ENCODE data around the gene DHRSX. TPM values are rescaled to one million over a fixed set of nuclear protein-coding genes. Genes with fewer than 3 reads are reported as not detected.
"Not testable (repeated sequence)": the region's sequence is repeated elsewhere in the genome, so short reads cannot be mapped to it uniquely, and the experiment has no call there.

Gene DHRSX
- total RNA-seq, 1 donor from 2014 or later: 9.9 TPM

DNA sequence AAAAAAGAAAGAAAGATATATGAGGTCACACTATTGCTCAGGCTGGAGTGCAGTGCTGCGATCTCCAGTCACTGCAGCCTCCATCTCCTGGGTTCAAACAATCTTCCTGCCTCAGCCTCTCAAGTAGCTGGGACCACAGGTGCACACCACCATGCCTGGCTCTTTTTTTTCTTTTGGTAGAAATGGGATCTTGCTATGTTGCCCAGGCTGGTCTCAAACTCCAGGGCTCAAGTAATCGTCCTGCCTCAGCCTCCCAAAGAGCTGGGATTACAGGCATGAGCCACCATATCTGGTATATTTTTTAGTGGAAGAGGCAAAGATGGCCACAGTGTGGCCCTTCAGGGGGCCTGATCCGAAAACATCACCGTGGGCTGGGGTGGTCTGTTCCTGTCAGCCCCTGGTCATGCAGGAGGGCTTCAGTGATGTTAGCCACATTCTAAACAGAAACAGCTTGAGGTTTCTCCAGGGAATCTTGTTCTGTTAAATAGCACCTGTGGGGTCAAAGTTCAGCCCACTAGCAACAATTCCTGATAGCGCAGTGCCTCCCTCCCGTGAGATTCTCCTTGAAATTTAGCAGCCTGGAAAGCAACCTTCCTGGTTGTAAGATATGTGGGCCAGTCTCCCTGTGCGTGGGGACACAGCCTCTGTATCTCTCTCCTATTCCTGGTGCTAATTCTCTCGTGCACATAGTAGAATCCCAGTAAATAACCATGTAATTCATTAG, 7.3 kb upstream of the DHRSX start:
- Histone ChIP-seq H3K9ac (ENCODE audit: low read depth in 1 of 3, low read length in 3 of 3) (no peak overlapping the region), H3K9me3 (ENCODE audit: control insufficient read depth in 3 of 3, low read length in 3 of 3) (no peaks in the 10 kb centered on the region), H3K4me1 (ENCODE audit: control insufficient read depth in 3 of 3, insufficient read depth in 3 of 3, low read length in 3 of 3) (no peaks in the 10 kb centered on the region), H3K27ac (ENCODE audit: low read depth, low read length) (no peak overlapping the region), H3K4me3 (ENCODE audit: low read length in 3 of 3) (no peak overlapping the region), H3K27me3 (ENCODE audit: control insufficient read depth in 3 of 3, insufficient read depth in 3 of 3, low read length in 3 of 3) (no peaks in the 10 kb centered on the region), H3K36me3 (ENCODE audit: control insufficient read depth in 3 of 3, insufficient read depth in 3 of 3, low read length in 3 of 3) (no peaks in the 10 kb centered on the region)

DNA sequence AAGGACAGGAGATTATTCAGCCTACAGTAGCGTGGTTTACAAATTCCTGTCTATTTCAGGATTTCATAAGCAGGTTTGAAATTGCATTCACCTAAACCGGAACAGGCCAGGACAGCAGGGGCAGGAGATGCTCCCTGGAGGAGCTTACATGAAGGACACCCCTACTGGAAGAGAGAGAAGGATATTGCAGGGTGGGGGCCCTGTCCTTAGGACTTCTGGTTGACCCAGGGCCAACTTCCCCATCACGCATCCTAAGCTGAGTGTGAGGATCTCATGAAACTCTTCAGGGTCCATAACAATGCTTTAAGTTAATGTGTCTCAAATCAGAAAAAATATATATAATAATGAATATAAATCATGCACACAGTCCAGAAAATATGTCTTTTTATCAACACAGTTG, 6.4 kb upstream of the DHRSX start:
- Histone ChIP-seq H3K27ac (ENCODE audit: low read depth, low read length) (no peak overlapping the region), H3K4me3 (ENCODE audit: low read length in 3 of 3) (no peak overlapping the region), H3K4me1 (ENCODE audit: control insufficient read depth in 3 of 3, insufficient read depth in 3 of 3, low read length in 3 of 3) (no peaks in the 10 kb centered on the region), H3K36me3 (ENCODE audit: control insufficient read depth in 3 of 3, insufficient read depth in 3 of 3, low read length in 3 of 3) (no peaks in the 10 kb centered on the region), H3K27me3 (ENCODE audit: control insufficient read depth in 3 of 3, insufficient read depth in 3 of 3, low read length in 3 of 3) (no peaks in the 10 kb centered on the region), H3K9me3 (ENCODE audit: control insufficient read depth in 3 of 3, low read length in 3 of 3) (no peaks in the 10 kb centered on the region), H3K9ac (ENCODE audit: low read depth in 1 of 3, low read length in 3 of 3) (no peak overlapping the region)

DNA sequence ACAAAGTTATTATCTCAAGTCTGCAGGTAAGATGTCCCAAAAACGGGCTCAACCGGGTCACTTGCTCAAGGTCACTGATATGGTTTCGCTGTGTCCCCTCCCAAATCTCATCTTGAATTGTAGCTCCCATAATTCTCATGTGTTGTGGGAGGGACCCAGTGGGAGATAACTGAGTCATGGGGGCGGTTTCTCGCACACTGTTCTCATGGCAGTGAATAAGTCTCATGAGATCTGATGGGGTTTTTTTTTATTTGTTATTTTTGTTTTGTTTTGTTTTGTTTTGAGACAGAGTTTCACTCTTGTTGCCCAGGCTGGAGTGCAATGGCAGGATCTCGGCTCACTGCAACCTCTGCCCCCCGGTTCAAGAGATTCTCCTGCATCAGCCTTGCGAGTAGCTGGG, 4.6 kb upstream of the DHRSX start:
- H3K36me3 ChIP-seq (ENCODE audit: control insufficient read depth in 3 of 3, insufficient read depth in 3 of 3, low read length in 3 of 3); H3K4me3 ChIP-seq (ENCODE audit: low read length in 3 of 3); H3K27me3 ChIP-seq (ENCODE audit: control insufficient read depth in 3 of 3, insufficient read depth in 3 of 3, low read length in 3 of 3): not testable (repeated sequence)

DNA sequence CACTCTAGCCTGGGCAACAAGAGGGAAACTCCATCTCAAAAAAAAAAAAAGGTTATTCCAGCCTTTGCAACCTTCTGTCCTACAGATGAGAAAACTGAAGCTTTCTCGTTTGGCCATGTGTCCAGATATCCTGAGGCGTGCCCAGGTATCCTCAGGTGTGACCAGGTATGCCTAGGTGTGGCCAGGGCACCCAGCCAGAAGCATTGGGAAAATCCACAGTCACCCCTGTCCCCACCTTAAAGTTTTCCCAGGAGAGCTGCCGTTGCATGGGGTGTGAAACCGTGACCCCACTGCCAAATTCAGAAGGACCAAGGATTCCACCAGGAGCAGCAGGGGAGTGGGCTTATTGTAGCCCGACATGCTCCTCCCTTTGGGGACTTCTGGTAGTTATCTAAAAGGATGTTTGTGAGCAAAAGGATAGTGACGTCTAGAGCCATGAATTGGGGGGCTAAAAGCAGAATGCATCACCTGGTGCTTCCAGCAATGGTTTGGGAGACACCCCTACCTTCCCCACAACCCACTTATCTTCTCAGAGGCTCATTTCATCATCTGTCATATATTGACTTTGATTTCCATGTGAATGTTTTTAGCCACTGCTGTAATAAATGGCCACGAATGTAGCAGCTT, 4.0 kb upstream of the DHRSX start:
- Histone ChIP-seq H3K4me1 (ENCODE audit: control insufficient read depth in 3 of 3, insufficient read depth in 3 of 3, low read length in 3 of 3) (peaks cover 0 to under 1% (median 0%) of the 10 kb centered on the region in 3 donors), H3K27ac (ENCODE audit: low read depth, low read length) (no peak overlapping the region), H3K4me3 (ENCODE audit: low read length in 3 of 3) (no peak overlapping the region), H3K9me3 (ENCODE audit: control insufficient read depth in 3 of 3, low read length in 3 of 3) (no peaks in the 10 kb centered on the region), H3K36me3 (ENCODE audit: control insufficient read depth in 3 of 3, insufficient read depth in 3 of 3, low read length in 3 of 3) (no peaks in the 10 kb centered on the region), H3K9ac (ENCODE audit: low read depth in 1 of 3, low read length in 3 of 3) (no peak overlapping the region), H3K27me3 (ENCODE audit: control insufficient read depth in 3 of 3, insufficient read depth in 3 of 3, low read length in 3 of 3) (no peaks in the 10 kb centered on the region)

More for the DNA sequence above, 4.6 kb upstream of the DHRSX start:
- H3K4me1 ChIP-seq (ENCODE audit: control insufficient read depth in 3 of 3, insufficient read depth in 3 of 3, low read length in 3 of 3); H3K9me3 ChIP-seq (ENCODE audit: control insufficient read depth in 3 of 3, low read length in 3 of 3); H3K9ac ChIP-seq (ENCODE audit: low read depth in 1 of 3, low read length in 3 of 3); H3K27ac ChIP-seq (ENCODE audit: low read depth, low read length): not testable (repeated sequence)

DNA sequence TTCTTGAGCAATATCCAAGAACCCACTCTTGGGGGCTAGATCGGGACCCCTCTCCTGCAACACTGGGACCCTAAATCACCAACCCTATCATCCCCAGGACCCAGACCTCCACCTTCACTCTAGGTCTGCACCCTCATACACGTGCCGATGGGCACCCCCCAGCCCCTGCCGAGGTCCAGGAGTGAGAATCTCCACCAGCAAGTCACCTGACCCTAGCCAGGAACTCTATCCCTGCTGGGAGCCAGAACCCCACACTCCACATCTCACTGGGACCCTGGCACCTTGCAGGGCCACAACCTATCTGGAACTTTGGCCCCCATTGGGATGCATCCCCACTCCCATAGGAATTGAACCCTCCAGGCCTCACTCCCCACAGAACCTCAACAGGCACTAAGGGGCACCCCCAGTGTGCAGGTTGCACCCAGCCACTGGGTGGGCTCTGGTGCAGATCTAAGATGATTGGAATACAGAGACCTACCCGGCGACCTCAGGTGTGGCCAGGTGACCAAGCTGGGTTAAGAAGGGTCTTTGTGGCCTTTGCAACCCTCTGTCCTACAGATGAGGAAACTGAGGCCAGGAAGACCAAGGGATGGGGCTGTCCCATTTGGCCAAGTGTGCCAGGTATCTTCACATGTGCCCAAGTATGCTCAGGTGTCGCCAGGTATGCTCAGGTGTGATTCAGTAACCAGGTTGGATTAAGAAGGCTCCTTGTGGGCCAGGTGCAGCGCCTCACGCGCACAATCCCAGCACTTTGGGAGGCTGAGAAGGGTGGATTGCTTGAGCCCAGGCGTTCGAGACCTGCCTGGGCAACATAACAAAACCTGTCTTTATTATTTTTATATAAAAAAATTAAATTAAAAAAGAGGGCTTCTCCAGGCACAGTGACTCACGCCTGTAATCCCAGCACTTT, 3.1 kb upstream of the DHRSX start:
- H3K9me3 ChIP-seq (ENCODE audit: control insufficient read depth in 3 of 3, low read length in 3 of 3): no peaks in the 10 kb centered on the region
- H3K4me3 ChIP-seq (ENCODE audit: low read length in 3 of 3): no peak overlapping the region
- no peak overlapping the region for H3K27ac ChIP-seq (ENCODE audit: low read depth, low read length)
- no peaks in the 10 kb centered on the region for H3K36me3 ChIP-seq (ENCODE audit: control insufficient read depth in 3 of 3, insufficient read depth in 3 of 3, low read length in 3 of 3)
- no peaks in the 10 kb centered on the region for H3K27me3 ChIP-seq (ENCODE audit: control insufficient read depth in 3 of 3, insufficient read depth in 3 of 3, low read length in 3 of 3)
- H3K9ac ChIP-seq (ENCODE audit: low read depth in 1 of 3, low read length in 3 of 3): no peak overlapping the region
- peaks cover 5 to 10% (median 8%) of the 10 kb centered on the region in 3 donors for H3K4me1 ChIP-seq (ENCODE audit: control insufficient read depth in 3 of 3, insufficient read depth in 3 of 3, low read length in 3 of 3)

DNA sequence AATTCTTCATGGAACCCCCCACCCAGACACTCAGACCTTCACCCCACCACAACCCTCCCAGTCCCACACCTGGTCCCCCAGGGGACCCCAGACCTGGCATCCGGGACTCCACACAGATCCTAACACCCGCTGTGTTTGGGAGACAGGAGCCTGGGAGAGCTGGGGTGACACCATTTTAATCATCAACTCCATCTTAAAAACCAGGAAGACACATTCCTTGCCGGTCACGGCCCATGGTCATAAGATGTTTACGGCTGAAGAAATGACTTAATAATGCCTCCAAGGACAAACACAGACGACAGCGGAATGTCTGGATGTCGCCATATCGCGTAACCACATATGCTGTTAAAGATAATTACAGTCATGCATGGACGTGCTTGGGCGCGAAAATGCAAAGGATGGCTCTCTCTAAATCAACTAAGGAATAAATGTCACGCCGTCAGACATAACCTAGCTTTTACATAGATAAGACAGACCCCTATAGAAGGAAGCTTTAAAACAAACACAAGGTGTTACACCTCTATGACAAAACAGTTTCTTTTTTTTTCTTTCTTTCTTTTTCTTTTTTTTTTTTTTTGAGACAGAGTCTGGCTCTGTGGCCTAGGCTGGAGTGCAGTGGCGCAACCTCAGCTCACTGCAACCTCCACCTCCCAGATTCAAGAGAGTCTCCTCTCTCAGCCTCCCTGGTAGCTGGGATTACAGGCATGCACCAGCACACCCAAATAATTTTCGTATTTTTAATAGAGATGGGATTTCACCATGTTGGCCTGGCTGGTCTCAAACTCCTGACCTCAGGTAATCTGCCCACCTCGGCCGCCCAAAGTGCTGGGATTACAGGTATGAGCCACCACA, 2.1 kb upstream of the DHRSX start:
- H3K27ac ChIP-seq (ENCODE audit: low read depth, low read length): no peak overlapping the region
- no peak overlapping the region for H3K4me3 ChIP-seq (ENCODE audit: low read length in 3 of 3)
- no peaks in the 10 kb centered on the region for H3K27me3 ChIP-seq (ENCODE audit: control insufficient read depth in 3 of 3, insufficient read depth in 3 of 3, low read length in 3 of 3)
- no peaks in the 10 kb centered on the region for H3K36me3 ChIP-seq (ENCODE audit: control insufficient read depth in 3 of 3, insufficient read depth in 3 of 3, low read length in 3 of 3)
- H3K9ac ChIP-seq (ENCODE audit: low read depth in 1 of 3, low read length in 3 of 3): no peak overlapping the region
- H3K4me1 ChIP-seq (ENCODE audit: control insufficient read depth in 3 of 3, insufficient read depth in 3 of 3, low read length in 3 of 3): peaks cover 8 to 14% (median 12%) of the 10 kb centered on the region in 3 donors
- no peaks in the 10 kb centered on the region for H3K9me3 ChIP-seq (ENCODE audit: control insufficient read depth in 3 of 3, low read length in 3 of 3)

DNA sequence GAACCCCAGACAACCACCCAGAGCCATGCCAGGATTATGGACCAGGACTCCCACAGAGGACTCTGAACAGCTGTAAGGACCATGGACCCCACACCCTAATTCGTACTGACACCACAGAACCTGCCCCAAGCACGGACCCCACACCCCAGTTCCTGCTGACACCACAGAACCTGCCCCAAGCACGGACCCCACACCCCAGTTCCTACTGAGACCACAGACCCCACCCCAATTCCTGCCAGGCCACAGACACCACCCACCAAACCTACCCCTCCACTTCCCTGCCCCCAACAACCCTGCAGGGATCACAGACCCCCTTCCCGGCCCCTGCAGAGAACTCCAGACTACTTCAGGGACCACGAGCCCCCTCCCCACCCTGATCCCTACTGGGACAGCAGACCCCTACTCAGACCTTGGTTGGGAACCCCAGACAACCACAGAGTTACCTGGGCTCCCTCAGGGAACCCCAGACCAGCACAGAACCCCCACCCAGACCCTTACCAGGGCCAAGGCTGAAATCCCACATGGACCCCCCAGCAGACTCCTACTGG, 1.4 kb upstream of the DHRSX start:
- H3K9me3 ChIP-seq (ENCODE audit: control insufficient read depth in 3 of 3, low read length in 3 of 3): no peaks in the 10 kb centered on the region
- no peak overlapping the region for H3K4me3 ChIP-seq (ENCODE audit: low read length in 3 of 3)
- H3K36me3 ChIP-seq (ENCODE audit: control insufficient read depth in 3 of 3, insufficient read depth in 3 of 3, low read length in 3 of 3): no peaks in the 10 kb centered on the region
- H3K9ac ChIP-seq (ENCODE audit: low read depth in 1 of 3, low read length in 3 of 3): no peak overlapping the region
- no peaks in the 10 kb centered on the region for H3K27me3 ChIP-seq (ENCODE audit: control insufficient read depth in 3 of 3, insufficient read depth in 3 of 3, low read length in 3 of 3)
- H3K4me1 ChIP-seq (ENCODE audit: control insufficient read depth in 3 of 3, insufficient read depth in 3 of 3, low read length in 3 of 3): peaks cover 10 to 18% (median 14%) of the 10 kb centered on the region in 3 donors
- no peak overlapping the region for H3K27ac ChIP-seq (ENCODE audit: low read depth, low read length)

DNA sequence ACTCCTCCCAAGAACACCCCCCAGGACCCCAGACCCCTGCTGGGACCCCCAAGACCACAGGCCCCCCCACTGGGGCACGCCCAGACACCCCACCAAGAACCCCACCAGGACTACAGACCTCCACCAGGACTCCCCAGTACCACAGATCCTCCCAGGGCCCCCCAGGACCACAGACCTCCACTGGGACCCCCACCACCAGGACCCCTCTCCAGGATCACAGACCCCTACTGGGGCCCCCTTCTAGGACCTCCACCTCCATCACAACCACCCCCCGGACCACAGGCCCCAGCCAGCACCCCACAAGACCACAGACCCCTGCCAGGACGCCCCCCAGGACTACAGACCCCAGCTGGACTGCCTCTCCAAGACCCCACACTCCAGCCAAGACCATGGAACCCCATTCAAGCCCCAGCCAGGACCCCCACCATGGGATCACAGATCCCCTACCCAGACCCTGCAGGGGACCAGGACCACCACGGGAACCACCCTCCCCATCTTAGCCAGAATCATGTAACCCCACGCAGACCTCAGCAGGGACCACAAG, 855 bp upstream of the DHRSX start:
- Histone ChIP-seq H3K27me3 (ENCODE audit: control insufficient read depth in 3 of 3, insufficient read depth in 3 of 3, low read length in 3 of 3) (no peaks in the 10 kb centered on the region), H3K9me3 (ENCODE audit: control insufficient read depth in 3 of 3, low read length in 3 of 3) (no peaks in the 10 kb centered on the region), H3K36me3 (ENCODE audit: control insufficient read depth in 3 of 3, insufficient read depth in 3 of 3, low read length in 3 of 3) (no peaks in the 10 kb centered on the region), H3K4me1 (ENCODE audit: control insufficient read depth in 3 of 3, insufficient read depth in 3 of 3, low read length in 3 of 3) (peaks cover 10 to 20% (median 16%) of the 10 kb centered on the region in 3 donors), H3K27ac (ENCODE audit: low read depth, low read length) (no peak overlapping the region), H3K4me3 (ENCODE audit: low read length in 3 of 3) (no peak overlapping the region), H3K9ac (ENCODE audit: low read depth in 1 of 3, low read length in 3 of 3) (no peak overlapping the region)

All from skeletal muscle tissue (tissue), 4 donors.